NCI-H2196 (cell line): ENCODE results near the gene ZKSCAN1.

Experiments used
- DNase-seq: peaks from one replicate; lab custom pipeline; 2025; ENCODE audit not compliant: unreplicated experiment; lab: John Stamatoyannopoulos, UW

Gene ZKSCAN1

GRCh38 chr7:100034871-100035510, 19.6 kb downstream of the ZKSCAN1 start:
- no peak for DNase-seq

GRCh38 chr7:100035876-100036275, 20.5 kb downstream of the ZKSCAN1 start:
- DNase-seq: no peak

DNA sequence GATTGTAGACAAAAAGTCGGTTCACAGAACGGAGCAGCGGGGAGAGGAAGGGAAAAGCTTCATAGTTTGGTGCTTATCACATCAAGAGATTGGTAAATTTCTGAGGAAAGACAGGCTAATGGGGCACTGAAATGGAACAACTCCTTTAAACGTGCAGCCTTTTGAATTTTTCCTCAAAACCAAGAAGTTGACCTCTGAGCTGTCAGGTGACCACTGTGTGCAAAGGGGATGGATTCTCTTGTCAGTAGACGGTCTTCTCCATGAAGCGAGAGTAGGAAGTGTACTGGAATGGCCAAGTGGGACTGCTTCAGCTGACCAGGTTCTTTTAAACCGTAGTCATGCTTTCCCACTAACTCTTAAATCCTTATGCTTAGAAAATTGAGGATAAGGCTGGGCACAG, 22.9 kb downstream of the ZKSCAN1 start:
- DNase-seq: no peak

DNA sequence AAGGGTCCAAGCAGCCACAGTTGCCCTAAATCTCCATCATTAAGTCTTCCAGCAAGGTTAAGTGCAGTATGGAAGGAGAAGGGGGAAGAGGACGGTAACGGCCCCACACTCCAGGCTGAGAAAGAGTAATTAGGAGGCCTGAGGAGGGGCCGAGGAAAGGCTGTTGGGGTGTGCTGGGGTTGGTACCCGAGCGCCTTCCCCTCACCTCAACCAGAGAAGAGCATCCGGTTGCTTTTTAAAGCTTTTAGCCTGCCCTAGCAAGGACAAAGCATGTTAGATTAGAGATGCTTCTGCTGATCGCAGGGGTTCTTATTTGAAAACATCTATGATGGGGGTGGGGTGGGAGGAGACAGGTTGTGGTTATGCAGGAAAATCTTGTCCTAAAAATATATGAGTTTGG, 25.2 kb downstream of the ZKSCAN1 start:
- no peak for DNase-seq

DNA sequence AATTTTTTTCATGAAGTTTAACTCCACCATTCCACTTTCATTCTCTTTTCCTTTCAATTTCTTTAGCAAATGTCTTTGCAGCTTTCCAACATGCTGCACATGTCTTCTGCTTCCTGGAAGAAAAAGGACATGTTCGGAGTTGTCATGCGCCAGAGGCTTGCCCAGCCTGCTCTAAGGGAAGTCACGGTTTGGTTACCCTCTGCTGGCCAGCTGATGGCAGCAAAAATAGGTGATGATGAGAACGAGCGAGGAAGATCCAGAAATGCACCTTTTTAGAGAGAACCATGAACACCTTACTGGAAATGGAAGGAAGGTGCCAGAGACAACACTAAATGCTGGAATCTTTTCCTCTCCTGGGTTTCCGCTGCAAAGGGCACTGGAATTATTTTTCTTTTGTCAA, 29.3 kb downstream of the ZKSCAN1 start:
- no peak for DNase-seq

GRCh38 chr7:100048680-100049079, 33.3 kb downstream of the ZKSCAN1 start:
- no peak for DNase-seq

- peak; percentile 87 for DNase-seq
These were observed 34.3 kb downstream of the ZKSCAN1 start, which contains the start of gene ZSCAN21 for GRCh38 chr7:100049441-100050291. Gene ZSCAN21 (plus strand): TSS chr7:100049774. CDS start chr7:100057007, 7,233 bp downstream.

DNA sequence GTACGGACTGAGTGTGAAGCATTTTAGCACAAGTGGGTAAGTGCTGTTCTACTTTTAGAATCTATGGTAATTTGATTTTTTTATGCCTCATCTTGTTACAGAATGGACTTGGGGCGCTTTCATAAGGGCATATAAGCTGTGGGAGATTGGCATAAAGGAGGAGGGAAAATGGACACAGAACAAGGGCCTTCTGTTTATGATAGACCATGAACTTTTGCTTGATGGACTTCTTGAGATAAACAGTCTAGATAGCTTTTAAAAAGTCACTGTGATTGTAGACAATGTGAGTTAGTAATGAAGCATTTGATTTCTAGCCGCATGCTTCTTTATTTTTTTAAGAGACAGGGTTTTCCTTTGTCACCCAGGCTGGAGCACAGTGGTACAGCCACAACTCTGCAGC, 36.2 kb downstream of the ZKSCAN1 start:
- no peak for DNase-seq

GRCh38 chr7:100053215-100053614, 37.8 kb downstream of the ZKSCAN1 start:
- peak; percentile 90 for DNase-seq

DNA sequence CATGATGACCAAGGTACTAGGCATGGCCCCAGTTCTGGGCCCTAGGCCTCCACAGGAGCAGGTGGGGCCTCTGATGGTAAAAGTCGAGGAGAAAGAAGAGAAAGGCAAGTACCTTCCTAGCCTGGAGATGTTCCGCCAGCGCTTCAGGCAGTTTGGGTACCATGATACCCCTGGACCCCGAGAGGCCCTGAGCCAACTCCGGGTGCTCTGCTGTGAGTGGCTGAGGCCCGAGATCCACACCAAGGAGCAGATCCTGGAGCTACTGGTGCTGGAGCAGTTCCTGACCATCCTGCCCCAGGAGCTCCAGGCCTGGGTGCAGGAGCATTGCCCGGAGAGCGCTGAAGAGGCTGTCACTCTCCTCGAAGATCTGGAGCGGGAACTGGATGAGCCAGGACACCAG, 41.6 kb downstream of the ZKSCAN1 start:
- no peak for DNase-seq

DNA sequence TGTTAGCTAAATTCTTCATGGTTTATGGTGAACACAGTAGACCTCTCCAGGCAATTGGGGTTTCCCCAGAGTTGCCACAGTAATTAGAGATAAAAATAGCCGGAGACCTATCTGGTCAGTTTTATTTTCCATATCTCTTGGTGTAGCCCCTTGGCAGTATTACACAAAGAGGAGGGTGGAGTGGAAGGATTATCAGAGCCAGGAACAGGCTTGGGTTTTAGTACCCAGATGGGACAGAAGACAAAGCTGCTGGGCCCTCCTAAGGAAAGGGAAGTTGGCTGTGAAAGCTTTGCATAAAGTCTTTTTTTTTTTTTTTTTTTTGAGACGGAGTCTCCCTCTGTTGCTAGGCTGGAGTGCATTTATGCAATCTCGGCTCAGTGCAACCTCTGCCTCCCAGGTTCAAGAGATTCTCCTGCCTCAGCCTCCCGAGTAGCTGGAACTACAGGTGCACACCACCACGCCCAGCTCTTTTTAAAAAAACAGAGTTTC, 43.9 kb downstream of the ZKSCAN1 start:
- DNase-seq: no peak

- DNase-seq: no peak
These were observed 46.3 kb downstream of the ZKSCAN1 start for GRCh38 chr7:100061518-100062193.

DNA sequence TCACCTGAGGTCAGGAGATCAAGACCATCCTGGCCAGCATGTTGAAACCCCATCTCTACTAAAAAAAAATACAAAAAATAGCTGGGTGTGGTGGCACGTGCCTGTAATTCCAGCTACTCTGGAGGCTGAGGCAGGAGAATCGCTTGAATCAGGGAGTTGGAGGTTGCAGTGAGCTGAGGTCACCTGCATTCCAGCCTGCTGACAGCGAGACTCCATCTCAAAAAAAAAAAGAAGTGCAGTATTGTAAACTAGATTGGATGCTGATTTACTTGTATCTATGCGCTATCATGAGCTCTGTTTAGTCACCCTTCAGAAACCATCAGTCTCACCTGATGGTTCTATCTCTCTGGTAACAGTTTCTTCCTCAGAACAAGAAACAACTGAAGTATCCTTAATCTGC, 48.0 kb downstream of the ZKSCAN1 start:
- DNase-seq: no peak

DNA sequence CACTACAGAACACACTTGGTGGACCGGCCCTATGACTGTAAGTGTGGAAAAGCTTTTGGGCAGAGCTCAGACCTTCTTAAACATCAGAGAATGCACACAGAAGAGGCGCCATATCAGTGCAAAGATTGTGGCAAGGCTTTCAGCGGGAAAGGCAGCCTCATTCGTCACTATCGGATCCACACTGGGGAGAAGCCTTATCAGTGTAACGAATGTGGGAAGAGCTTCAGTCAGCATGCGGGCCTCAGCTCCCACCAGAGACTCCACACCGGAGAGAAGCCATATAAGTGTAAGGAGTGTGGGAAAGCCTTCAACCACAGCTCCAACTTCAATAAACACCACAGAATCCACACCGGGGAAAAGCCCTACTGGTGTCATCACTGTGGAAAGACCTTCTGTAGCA, 48.8 kb downstream of the ZKSCAN1 start:
- no peak for DNase-seq

DNA sequence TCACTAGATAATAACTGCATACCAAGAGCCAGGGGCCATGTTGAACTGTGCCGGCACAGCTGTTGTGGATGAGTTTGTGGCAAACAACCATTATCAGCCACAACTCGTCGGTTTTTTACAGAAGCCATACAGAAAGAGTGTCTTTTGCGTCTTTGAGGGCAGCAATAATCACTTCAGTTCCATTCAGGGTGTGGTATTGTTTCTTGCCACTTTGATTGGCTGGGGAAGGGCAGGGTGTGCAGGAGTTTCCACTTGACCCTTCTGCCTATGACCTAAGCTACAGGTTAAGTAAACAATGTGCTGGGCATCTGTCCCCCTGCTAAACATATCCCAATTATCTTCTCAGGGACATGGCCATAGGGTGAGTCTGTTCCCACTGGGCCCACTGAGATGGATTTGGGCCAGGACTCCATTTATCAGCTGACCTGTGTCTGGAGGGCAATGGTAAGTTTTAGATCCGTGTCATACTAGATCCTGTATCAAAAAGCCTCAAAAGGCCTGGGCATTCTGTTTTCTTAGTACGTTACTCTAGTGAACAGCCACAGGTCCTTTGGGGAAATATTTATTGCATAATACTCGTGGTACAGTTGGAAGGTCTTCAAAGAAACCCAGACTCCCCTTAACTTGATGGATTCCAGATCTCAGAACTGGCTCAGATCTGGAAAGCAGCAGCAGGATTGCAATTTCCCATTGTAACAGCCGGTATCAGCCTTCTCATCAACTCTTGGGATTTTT, 50.2 kb downstream of the ZKSCAN1 start:
- peak; percentile 36 for DNase-seq

- DNase-seq: no peak
These were observed 51.6 kb downstream of the ZKSCAN1 start for GRCh38 chr7:100066953-100067352.

- no peak for DNase-seq
These were observed 54.6 kb downstream of the ZKSCAN1 start for GRCh38 chr7:100069991-100070390.

- no peak for DNase-seq
These were observed 55.8 kb downstream of the ZKSCAN1 start for GRCh38 chr7:100071018-100071723.

GRCh38 chr7:100072462-100072861, 57.1 kb downstream of the ZKSCAN1 start:
- no peak for DNase-seq

DNA sequence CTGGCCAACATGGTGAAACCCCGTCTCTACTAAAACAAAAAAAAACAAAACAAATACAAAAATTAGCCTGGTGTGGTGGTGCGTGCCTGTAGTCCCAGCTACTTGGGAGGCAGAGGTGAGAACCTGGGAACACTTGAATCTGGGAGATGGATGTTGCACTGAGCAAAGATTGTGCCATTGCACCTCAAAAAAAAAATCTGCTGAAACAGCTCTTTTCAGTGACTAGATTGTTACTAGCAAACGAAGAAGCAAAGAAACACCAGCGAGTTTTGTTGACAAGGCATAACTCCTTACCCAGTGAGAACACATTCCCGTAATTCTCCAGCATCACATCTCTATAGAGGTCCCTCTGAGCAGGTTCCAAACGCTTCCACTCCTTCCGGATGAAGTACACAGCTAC, 59.4 kb downstream of the ZKSCAN1 start:
- no peak for DNase-seq
